GM12891 (cell line): ENCODE data around the gene TMEM192.

ENCODE experiments used
- PAX5 ChIP-seq: IDR thresholded peaks from 2 replicates; pipeline ENCODE4 v1.6.1; 2011; ENCODE audit warnings: low read length, moderate library complexity, mild to moderate bottlenecking; ENCODE audit not compliant: insufficient read depth, severe bottlenecking
- POLR2A ChIP-seq: IDR thresholded peaks from 2 replicates; pipeline ENCODE4 v1.6.1; 2011; ENCODE audit warnings: low read depth, low read length, control low read depth
- POLR2AphosphoS5 ChIP-seq: IDR thresholded peaks from 2 replicates; pipeline ENCODE4 v1.6.1; 2011; ENCODE audit warnings: low read depth, low read length, control low read depth
- POU2F2 ChIP-seq: IDR thresholded peaks from 2 replicates; pipeline ENCODE4 v1.6.1; 2011; ENCODE audit warnings: low read depth, mild to moderate bottlenecking, control low read depth, low read length, moderate library complexity
- SPI1 ChIP-seq: IDR thresholded peaks from 2 replicates; pipeline ENCODE4 v1.6.1; 2011; ENCODE audit warnings: low read depth, low read length, control low read depth

- no peak for TF ChIP-seq POLR2A
- no peak for TF ChIP-seq SPI1
- no peak for TF ChIP-seq POU2F2
- no peak for TF ChIP-seq PAX5
- no peak for TF ChIP-seq POLR2AphosphoS5
Observed at GRCh38 chr4:165124488-165124887, 11.8 kb upstream of the TMEM192 start.
